Measurements from ENCODE around the gene ADCK2. TPM values are rescaled to one million over a fixed set of nuclear protein-coding genes. Genes with fewer than 3 reads are reported as not detected.
"Not testable (repeated sequence)": the region's sequence is repeated elsewhere in the genome, so short reads cannot be mapped to it uniquely, and the experiment has no call there.

The ADCK2 gene
- polyA plus RNA-seq (ENCODE audit: insufficient read length), result 22.2 TPM
- long read RNA-seq, donor 1, transcript ADCK2-201 (8 exons, 2,377 nt), result major isoform, 7 of 7 reads
- long read RNA-seq, donor 1, partial matches to known transcripts, result 0 of 7 reads
- long read RNA-seq, donor 1, other reads (novel, unspliced or antisense), result 0 of 7 reads
- long read RNA-seq, donor 2, transcript ADCK2-201 (8 exons, 2,377 nt), result major isoform, 9 of 9 reads
- long read RNA-seq, donor 2, partial matches to known transcripts, result 0 of 9 reads
- long read RNA-seq, donor 2, other reads (novel, unspliced or antisense), result 0 of 9 reads
- long read RNA-seq, donor 3, transcript ADCK2-201 (8 exons, 2,377 nt), result major isoform, 5 of 13 reads
- long read RNA-seq, donor 3, partial matches to known transcripts, result 8 of 13 reads
- long read RNA-seq, donor 3, other reads (novel, unspliced or antisense), result 0 of 13 reads
- long read RNA-seq, donor 4, result 0 reads
- long read RNA-seq, donor 5, transcript ADCK2-201 (8 exons, 2,377 nt), result major isoform, 7 of 8 reads
- long read RNA-seq, donor 5, partial matches to known transcripts, result 0 of 8 reads
- long read RNA-seq, donor 5, other reads (novel, unspliced or antisense), result 0 of 8 reads
- long read RNA-seq, donor 6, partial matches to known transcripts, result 7 of 7 reads
- long read RNA-seq, donor 6, other reads (novel, unspliced or antisense), result 0 of 7 reads
- long read RNA-seq, donor 7, transcript ADCK2-201 (8 exons, 2,377 nt), result major isoform, 11 of 11 reads
- long read RNA-seq, donor 7, partial matches to known transcripts, result 0 of 11 reads
- long read RNA-seq, donor 7, other reads (novel, unspliced or antisense), result 0 of 11 reads
- long read RNA-seq, donor 8, partial matches to known transcripts, result 0 of 4 reads
- long read RNA-seq, donor 8, other reads (novel, unspliced or antisense), result 0 of 4 reads

GRCh38 chr7:140672382-140673062 lies at the start of gene ADCK2:
TSS of gene ADCK2 (plus strand) at chr7:140672945. CDS start at chr7:140673331, 386 bp downstream.
- DNase-seq, result no peak

- no peak for DNase-seq
Observed at GRCh38 chr7:140623980-140624379, 48.8 kb upstream of the ADCK2 start.

GRCh38 chr7:140624392-140625191 lies 48.2 kb upstream of the ADCK2 start:
- peak; percentile 69 for DNase-seq

GRCh38 chr7:140625192-140625558 lies 47.6 kb upstream of the ADCK2 start:
- DNase-seq, result not testable (repeated sequence)

- DNase-seq, result peak; percentile 87
Observed at GRCh38 chr7:140625908-140626868, 46.6 kb upstream of the ADCK2 start.

- DNase-seq, result no peak
Observed at GRCh38 chr7:140631021-140631420, 41.7 kb upstream of the ADCK2 start.

- DNase-seq, result no peak
Observed at GRCh38 chr7:140631602-140632001, 41.1 kb upstream of the ADCK2 start.

GRCh38 chr7:140635345-140635744 lies 37.4 kb upstream of the ADCK2 start:
- DNase-seq, result no peak

GRCh38 chr7:140635816-140636215 lies 36.9 kb upstream of the ADCK2 start:
- no peak for DNase-seq

- no peak for DNase-seq
Observed at GRCh38 chr7:140637400-140637799, 35.3 kb upstream of the ADCK2 start.

GRCh38 chr7:140638173-140638791 lies 34.5 kb upstream of the ADCK2 start:
- DNase-seq, result no peak

GRCh38 chr7:140639366-140640053 lies 33.2 kb upstream of the ADCK2 start:
- peak; percentile 65 for DNase-seq

GRCh38 chr7:140640060-140640637 lies 32.6 kb upstream of the ADCK2 start:
- peak; percentile 53 for DNase-seq

GRCh38 chr7:140640727-140641523 lies 31.8 kb upstream of the ADCK2 start, which contains the start of gene DENND2A:
TSS of gene DENND2A (minus strand) at chr7:140640813. CDS start at chr7:140602397, 38,416 bp downstream.
- peak; percentile 84 for DNase-seq

- DNase-seq, result no peak
Observed at GRCh38 chr7:140641524-140642195, 31.1 kb upstream of the ADCK2 start.

GRCh38 chr7:140643416-140643815 lies 29.3 kb upstream of the ADCK2 start:
- DNase-seq, result no peak

GRCh38 chr7:140644761-140645160 lies 28.0 kb upstream of the ADCK2 start:
- DNase-seq, result not testable (repeated sequence)

Data from left kidney (tissue), 8 donors.